GM19193 (cell line): ENCODE data around the gene PICK1.

ENCODE experiments used
- POLR2A ChIP-seq: IDR thresholded peaks from 4 replicates; pipeline ENCODE4 v1.6.1; 2011; ENCODE audit not compliant: insufficient read depth, insufficient read length; ENCODE audit errors: extremely low read depth

PICK1 gene

GRCh38 chr22:38124236-38124974, 67.2 kb downstream of the PICK1 start:
- TF ChIP-seq POLR2A, result no peak

- TF ChIP-seq POLR2A, result no peak
These were observed 67.9 kb downstream of the PICK1 start for GRCh38 chr22:38125038-38125610.
